Ascending aorta (tissue), 2 donors: ENCODE data around the gene RNF112. TPM values are rescaled to one million over a fixed set of nuclear protein-coding genes. Genes with fewer than 3 reads are reported as not detected.

Experiments used
- DNase-seq, 2 donors: peaks; one replicate each; pipeline ENCODE4 v3.0.0-alpha.2; 2019; ENCODE audit warnings: low spot score in 2 of 2
- H3K27ac ChIP-seq, 2 donors: fragments of 200-600 bp; sonication (generic); one replicate each; pipeline ENCODE4 v1.5.1; 2016 to 2017; ENCODE audit warnings: mild to moderate bottlenecking in 1 of 2
- H3K27me3 ChIP-seq: fragments of 200-600 bp; sonication (generic); one replicate; pipeline ENCODE4 v1.5.1; 2017
- H3K36me3 ChIP-seq, 2 donors: fragments of 200-600 bp; sonication (generic); one replicate each; pipeline ENCODE4 v1.5.1; 2016
- H3K4me1 ChIP-seq, 2 donors: fragments of 200-600 bp; sonication (generic); one replicate each; pipeline ENCODE4 v1.5.1; 2016 to 2017; ENCODE audit warnings: mild to moderate bottlenecking in 1 of 2
- H3K4me3 ChIP-seq, 2 donors: fragments of 200-600 bp; sonication (generic); one replicate each; pipeline ENCODE4 v1.5.1; 2016 to 2017; ENCODE audit warnings: mild to moderate bottlenecking in 1 of 2
- H3K9me3 ChIP-seq, 2 donors: fragments of 200-600 bp; sonication (generic); one replicate each; pipeline ENCODE4 v1.5.1; 2016
- CTCF ChIP-seq, 3 experiments: fragments of 200-600 bp in 2 of 3; fragments of 450-650 bp in 1 of 3; sonication (generic) in 2 of 3; IDR thresholded peaks; one replicate each; pipeline ENCODE4 v1.5.1; 2016 to 2019; ENCODE audit warnings: antibody characterized with exemption in 3 of 3, mild to moderate bottlenecking in 1 of 3, moderate library complexity in 1 of 3
- intact Hi-C: fragments of 100-400 bp; cut with DNase I; formaldehyde crosslinking; loops from one replicate; pipeline ENCODE4 v1.15.1; 2023
- total RNA-seq: library from RNA; depleted of rRNA; stranded (reverse); fragments of >200 nt; gene quantifications from one replicate; pipeline ENCODE4 v1.1.0, GENCODE V29; 2016

The RNF112 gene
- total RNA-seq, 1 donor from 2014 or later = 0.53 TPM

GRCh38 chr17:19380481-19381301 is 30.3 kb upstream of the RNF112 start:
- no peak for DNase-seq

GRCh38 chr17:19381361-19381740 is 29.7 kb upstream of the RNF112 start:
- TF ChIP-seq CTCF (IDR thresholded peaks at IDR 0.05) = no peak
- Histone ChIP-seq H3K27ac (peak overlapping the region; percentile 52 to 98), H3K4me1 (peaks cover 3 to 45% of the 10 kb centered on the region in 2 donors)

More at GRCh38 chr17:19380481-19381301, 30.3 kb upstream of the RNF112 start:
- Histone ChIP-seq H3K4me1 (peaks cover 3 to 38% of the 10 kb centered on the region in 2 donors), H3K36me3 (peaks cover 32 to 40% of the 10 kb centered on the region in 2 donors), H3K9me3 (no peaks in the 10 kb centered on the region), H3K27me3 (no peaks in the 10 kb centered on the region), H3K27ac (peak overlapping the region; percentile 52 to 98), H3K4me3 (no peak overlapping the region)
- TF ChIP-seq CTCF (IDR thresholded peaks at IDR 0.05) = no peak
- intact Hi-C loops = no loop called here

GRCh38 chr17:19381741-19382444 is 29.1 kb upstream of the RNF112 start:
- Histone ChIP-seq H3K27ac (peak overlapping the region; percentile 52 to 98), H3K9me3 (no peaks in the 10 kb centered on the region), H3K4me3 (no peak overlapping the region), H3K4me1 (peaks cover 3 to 49% of the 10 kb centered on the region in 2 donors), H3K27me3 (no peaks in the 10 kb centered on the region), H3K36me3 (peaks cover 32 to 40% of the 10 kb centered on the region in 2 donors)
- no peak for TF ChIP-seq CTCF (IDR thresholded peaks at IDR 0.05)
- intact Hi-C loops = no loop called here
- no peak for DNase-seq

More at GRCh38 chr17:19381361-19381740, 29.7 kb upstream of the RNF112 start:
- DNase-seq = no peak
- Histone ChIP-seq H3K27me3 (no peaks in the 10 kb centered on the region), H3K9me3 (no peaks in the 10 kb centered on the region), H3K4me3 (no peak overlapping the region), H3K36me3 (peaks cover 32 to 40% of the 10 kb centered on the region in 2 donors)
- intact Hi-C loops = no loop called here

GRCh38 chr17:19382531-19383444 is 28.2 kb upstream of the RNF112 start:
- Histone ChIP-seq H3K36me3 (peaks cover 32 to 40% of the 10 kb centered on the region in 2 donors), H3K4me1 (peaks cover 8 to 54% of the 10 kb centered on the region in 2 donors), H3K4me3 (no peak overlapping the region), H3K27me3 (no peaks in the 10 kb centered on the region), H3K27ac (peak overlapping the region; percentile 52 to 98), H3K9me3 (no peaks in the 10 kb centered on the region)
- TF ChIP-seq CTCF (IDR thresholded peaks at IDR 0.05) = no peak
- DNase-seq = no peak
- intact Hi-C loops = no loop called here
